ENCODE results near the gene ZNF205. TPM values are rescaled to one million over a fixed set of nuclear protein-coding genes. Genes with fewer than 3 reads are reported as not detected.

The ZNF205 gene
- total and polyA plus RNA-seq, 2 of the 4 experiments (the other 2 are of a cell fraction) = 8.2 to 12.7 TPM

DNA sequence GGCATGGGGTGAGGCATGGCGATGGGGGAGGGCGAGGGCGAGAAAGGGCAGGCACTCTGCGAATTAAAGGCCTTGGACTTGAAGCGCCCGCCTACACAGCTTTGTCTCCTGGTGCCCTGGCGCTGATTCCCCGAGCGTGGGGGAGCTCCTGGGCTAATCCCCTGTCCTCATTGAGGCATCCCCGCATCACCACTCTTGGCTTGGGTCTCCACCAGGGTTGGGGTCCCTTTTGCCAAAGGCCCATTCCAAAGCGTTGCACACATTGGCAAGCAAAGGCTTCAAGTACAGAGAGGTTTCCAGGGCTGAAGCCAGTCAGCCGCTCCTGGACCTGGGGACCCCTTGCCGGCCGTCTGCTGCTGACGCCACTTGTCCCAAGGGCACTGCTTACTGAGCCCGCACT is 8.0 kb downstream of the ZNF205 start:
- H4K91ac ChIP-seq (ENCODE audit: insufficient read depth, low read depth, low read length) = no peak overlapping the region
- DNase-seq (no peak), ATAC-seq (ENCODE audit: low read depth) (no peak)
- in situ Hi-C loops (cut with MboI; ENCODE audit: low sequenced_read_pairs) (no loop called here), intact Hi-C loops (cut with micrococcal nuclease) (no loop called here), dilution Hi-C loops (cut with HindIII; ENCODE audit: low sequenced_read_pairs, unreplicated experiment) (no loop called here)
- no peak overlapping the region for H3K27ac ChIP-seq (ENCODE audit: insufficient read depth, low read length)
- no peak overlapping the region for H3K56ac ChIP-seq (ENCODE audit: extremely low read depth, insufficient read depth, low read length)
- no peaks in the 10 kb centered on the region for H3K27me3 ChIP-seq (ENCODE audit: control insufficient read depth, insufficient read depth, low read length)
- no peak overlapping the region for H2AFZ ChIP-seq (replicated peaks; ENCODE audit: low read length, poor library complexity)
- H4K8ac ChIP-seq (ENCODE audit: low read depth in 2 of 2, low read length in 2 of 2) = no peak overlapping the region
- H4K5ac ChIP-seq (ENCODE audit: low read depth, low read length) = no peak overlapping the region
- H3K9me1 ChIP-seq (ENCODE audit: insufficient read depth, low read length) = 0 out of 2 replicates have a peak, but pooled peaks cover 5% of the 10 kb centered on the region
- H3K4ac ChIP-seq (ENCODE audit: low read depth, low read length) = no peak overlapping the region
- BruUV-seq (replicated peaks) = no TSS peak
- no peak overlapping the region for H3K4me3 ChIP-seq (ENCODE audit: insufficient read depth, low read depth, low read length)
- no peak overlapping the region for H2BK5ac ChIP-seq (ENCODE audit: low read depth, low read length, poor library complexity, severe bottlenecking)
- H3K14ac ChIP-seq (replicated peaks; ENCODE audit: low read depth, low read length) = no peak overlapping the region
- H2AK5ac ChIP-seq (ENCODE audit: low read depth, low read length) = no peak overlapping the region
- no peak overlapping the region for H2BK120ac ChIP-seq (ENCODE audit: low read depth, low read length)
- CTCF ChIA-PET = no interaction called here
- no peak overlapping the region for H3K9ac ChIP-seq (ENCODE audit: low read depth, low read length)
- H3K79me1 ChIP-seq (ENCODE audit: low read depth in 1 of 2, low read length in 2 of 2) = peaks cover 3 to 4% of the 10 kb centered on the region in 2 experiments; a peak in 3 of 4 replicates
- H2AK9ac ChIP-seq (replicated peaks; ENCODE audit: low read depth, low read length, poor library complexity) = no peak overlapping the region
- H2BK15ac ChIP-seq (ENCODE audit: low read depth, low read length) = no peak overlapping the region
- H3K9me3 ChIP-seq (ENCODE audit: control insufficient read depth, insufficient read depth, low read length) = no peaks in the 10 kb centered on the region
- peaks cover 3% of the 10 kb centered on the region; the same call in 1 of the 2 replicates for H3K4me1 ChIP-seq (ENCODE audit: control insufficient read depth, insufficient read depth, low read length)
- no peak overlapping the region for H3K4me2 ChIP-seq (ENCODE audit: low read depth, low read length)
- TF ChIP-seq MXI1 (IDR thresholded peaks at IDR 0.05; ENCODE audit: borderline replicate concordance, low read depth, low read length) = no peak
- TF ChIP-seq CHD1 (IDR thresholded peaks at IDR 0.05; ENCODE audit: low read depth, low read length) = no peak
- no peak for TF ChIP-seq FOS (IDR thresholded peaks at IDR 0.05; ENCODE audit: low read depth, low read length)
- no peak for TF ChIP-seq RFX5 (IDR thresholded peaks at IDR 0.05; ENCODE audit: low read depth, low read length)
- TF ChIP-seq POLR2A (IDR thresholded peaks at IDR 0.05; ENCODE audit: low read depth, low read length) = no peak
- TF ChIP-seq RCOR1 (IDR thresholded peaks at IDR 0.05; ENCODE audit: insufficient replicate concordance, low read length) = no peak
- TF ChIP-seq MAFK (IDR thresholded peaks at IDR 0.05; ENCODE audit: low read depth, low read length) = no peak
- TF ChIP-seq NFE2L2 (IDR thresholded peaks at IDR 0.05; ENCODE audit: low read depth, low read length) = no peak
- no peak for TF ChIP-seq CEBPB (IDR thresholded peaks at IDR 0.05; ENCODE audit: low read depth, low read length)
- TF ChIP-seq, protein P1, sequence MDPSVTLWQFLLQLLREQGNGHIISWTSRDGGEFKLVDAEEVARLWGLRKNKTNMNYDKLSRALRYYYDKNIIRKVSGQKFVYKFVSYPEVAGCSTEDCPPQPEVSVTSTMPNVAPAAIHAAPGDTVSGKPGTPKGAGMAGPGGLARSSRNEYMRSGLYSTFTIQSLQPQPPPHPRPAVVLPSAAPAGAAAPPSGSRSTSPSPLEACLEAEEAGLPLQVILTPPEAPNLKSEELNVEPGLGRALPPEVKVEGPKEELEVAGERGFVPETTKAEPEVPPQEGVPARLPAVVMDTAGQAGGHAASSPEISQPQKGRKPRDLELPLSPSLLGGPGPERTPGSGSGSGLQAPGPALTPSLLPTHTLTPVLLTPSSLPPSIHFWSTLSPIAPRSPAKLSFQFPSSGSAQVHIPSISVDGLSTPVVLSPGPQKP (IDR thresholded peaks at IDR 0.05; ENCODE audit: borderline replicate concordance, low read depth, low read length) = no peak
- no peak for TF ChIP-seq SMC3 (IDR thresholded peaks at IDR 0.05; ENCODE audit: low read depth, low read length)
- POLR2A ChIA-PET (ENCODE audit: unreplicated experiment) = no interaction called here
- 88% methylated on average over 15 of the region's 16 CpGs; no CpG with 5 or more reads in 1 of the 2 experiments for WGBS, 2 experiments (ENCODE audit: extremely low coverage in 2 of 2, insufficient read length in 1 of 2)
- H2BK20ac ChIP-seq (ENCODE audit: low read depth, low read length) = no peak overlapping the region
- H3K18ac ChIP-seq (ENCODE audit: low read depth, low read length) = no peak overlapping the region
- no peak overlapping the region for H3K23ac ChIP-seq (ENCODE audit: low read depth, low read length)
- peaks cover 41% of the 10 kb centered on the region for H3K36me3 ChIP-seq (ENCODE audit: control insufficient read depth, insufficient read depth, low read length)
- H4K20me1 ChIP-seq (ENCODE audit: insufficient read depth, low read length) = peaks cover 5% of the 10 kb centered on the region; the same call in 1 of the 2 replicates
